Stimulated activated naive CD8-positive, alpha-beta T cell treated with anti-CD3 and anti-CD28 coated beads, Interleukin-15, Interleukin-2, amounts not matched to agents 100 ng/mL and 50 ng/mL, for 24 hours (primary cell): ENCODE results near the gene ARPC5L.
A peak's percentile ranks its signal among the peaks of the same experiment; 100 is the strongest.
"Not testable (repeated sequence)": the region's sequence is repeated elsewhere in the genome, so short reads cannot be mapped to it uniquely, and the experiment has no call there.

Experiments
- H3K27ac Mint-ChIP-seq: one replicate; pipeline ENCODE4 v1.8.0; 2021; ENCODE audit warnings: mild to moderate bottlenecking, mixed read lengths
- H3K27me3 Mint-ChIP-seq: one replicate; pipeline ENCODE4 v1.8.0; 2021; ENCODE audit warnings: mixed read lengths
- H3K36me3 Mint-ChIP-seq: one replicate; pipeline ENCODE4 v1.8.0; 2021; ENCODE audit warnings: low read depth, mixed read lengths
- H3K4me1 Mint-ChIP-seq: one replicate; pipeline ENCODE4 v1.8.0; 2021; ENCODE audit warnings: low read depth, mixed read lengths
- H3K4me3 Mint-ChIP-seq: one replicate; pipeline ENCODE4 v1.8.0; 2021; ENCODE audit warnings: mild to moderate bottlenecking, mixed read lengths
- H3K9me3 Mint-ChIP-seq: one replicate; pipeline ENCODE4 v1.8.0; 2021; ENCODE audit warnings: mixed read lengths

ARPC5L gene

DNA sequence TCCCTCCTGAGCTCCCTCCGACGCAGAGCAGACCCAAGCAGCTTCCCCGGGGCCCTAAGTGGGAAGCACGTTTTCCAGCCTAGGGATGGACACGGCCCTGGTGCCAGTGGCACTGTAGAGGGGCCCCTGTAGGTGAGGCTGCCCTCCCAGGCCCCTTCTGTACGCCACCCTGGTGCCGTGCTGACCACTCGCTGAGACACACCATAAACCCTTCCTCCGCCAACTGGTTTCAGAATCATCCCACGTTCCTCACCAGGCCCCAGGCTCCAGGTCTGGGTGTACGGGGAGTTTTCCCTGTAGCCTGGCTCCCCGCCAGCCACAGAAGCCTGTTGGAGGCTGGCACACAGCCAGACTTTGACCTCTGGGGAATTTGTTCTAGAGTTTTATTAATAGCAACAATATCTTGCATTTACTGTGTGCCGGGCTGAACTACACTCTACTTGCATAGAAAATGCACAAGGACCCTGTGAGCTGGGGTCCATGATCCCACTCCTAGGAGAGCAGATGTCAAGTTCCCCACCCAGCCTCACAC is 26.8 kb upstream of the ARPC5L start:
- peaks cover 21% of the 10 kb centered on the region for H3K27me3 Mint-ChIP-seq
- no peak overlapping the region for H3K27ac Mint-ChIP-seq
- no peaks in the 10 kb centered on the region for H3K9me3 Mint-ChIP-seq
- no peak overlapping the region for H3K4me3 Mint-ChIP-seq
- no peaks in the 10 kb centered on the region for H3K4me1 Mint-ChIP-seq
- no peaks in the 10 kb centered on the region for H3K36me3 Mint-ChIP-seq

DNA sequence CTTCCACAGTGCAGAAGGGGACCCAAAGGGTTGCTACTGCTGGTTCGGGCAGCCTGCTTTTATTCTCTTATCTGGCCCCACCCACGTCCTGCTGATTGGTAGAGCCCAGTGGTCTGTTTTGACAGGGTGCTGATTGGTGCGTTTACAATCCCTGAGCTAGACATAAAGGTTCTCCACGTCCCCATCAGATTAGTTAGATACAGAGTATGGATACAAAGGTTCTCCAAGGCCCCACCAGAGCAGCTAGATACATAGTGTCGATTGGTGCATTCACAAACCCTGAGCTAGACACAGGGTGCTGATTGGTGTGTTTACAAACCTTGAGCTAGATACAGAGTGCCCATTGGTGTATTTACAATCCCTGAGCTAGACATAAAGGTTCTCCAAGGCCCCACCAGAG is 23.8 kb upstream of the ARPC5L start:
- not testable (repeated sequence) for H3K27ac Mint-ChIP-seq, H3K4me3 Mint-ChIP-seq, H3K4me1 Mint-ChIP-seq, H3K9me3 Mint-ChIP-seq, H3K36me3 Mint-ChIP-seq
- H3K27me3 Mint-ChIP-seq: peaks cover 21% of the 10 kb centered on the region

DNA sequence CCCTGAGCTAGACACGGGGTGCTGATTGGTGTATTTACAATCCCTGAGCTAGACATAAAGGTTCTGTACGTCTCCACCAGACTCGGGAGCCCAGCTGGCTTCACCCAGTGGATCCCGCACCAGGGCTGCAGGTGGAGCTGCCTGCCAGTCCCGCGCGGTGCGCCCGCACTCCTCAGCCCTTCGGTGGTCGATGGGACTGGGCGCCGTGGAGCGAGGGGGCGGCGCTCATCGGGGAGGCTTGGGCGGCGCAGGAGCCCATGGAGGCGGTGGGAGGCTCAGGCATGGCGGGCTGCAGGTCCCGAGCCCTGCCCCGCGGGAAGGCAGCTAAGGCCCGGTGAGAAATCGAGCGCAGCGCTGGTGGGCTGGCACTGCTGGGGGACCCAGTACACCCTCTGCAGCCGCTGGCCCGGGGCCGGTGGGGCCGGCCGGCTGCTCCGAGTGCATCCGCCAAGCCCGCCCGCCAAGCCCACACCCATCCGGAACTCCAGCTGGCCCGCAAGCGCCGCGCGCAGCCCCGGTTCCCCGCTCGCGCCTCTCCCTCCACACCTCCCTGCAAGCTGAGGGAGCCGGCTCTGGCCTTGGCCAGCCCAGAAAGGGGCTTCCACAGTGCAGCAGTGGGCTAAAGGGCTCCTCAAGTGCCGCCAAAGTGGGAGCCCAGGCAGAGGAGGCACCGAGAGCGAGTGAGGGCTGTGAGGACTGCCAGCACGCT is 23.2 kb upstream of the ARPC5L start:
- not testable (repeated sequence) for H3K36me3 Mint-ChIP-seq, H3K4me3 Mint-ChIP-seq, H3K27ac Mint-ChIP-seq, H3K9me3 Mint-ChIP-seq, H3K4me1 Mint-ChIP-seq
- H3K27me3 Mint-ChIP-seq: peaks cover 21% of the 10 kb centered on the region

DNA sequence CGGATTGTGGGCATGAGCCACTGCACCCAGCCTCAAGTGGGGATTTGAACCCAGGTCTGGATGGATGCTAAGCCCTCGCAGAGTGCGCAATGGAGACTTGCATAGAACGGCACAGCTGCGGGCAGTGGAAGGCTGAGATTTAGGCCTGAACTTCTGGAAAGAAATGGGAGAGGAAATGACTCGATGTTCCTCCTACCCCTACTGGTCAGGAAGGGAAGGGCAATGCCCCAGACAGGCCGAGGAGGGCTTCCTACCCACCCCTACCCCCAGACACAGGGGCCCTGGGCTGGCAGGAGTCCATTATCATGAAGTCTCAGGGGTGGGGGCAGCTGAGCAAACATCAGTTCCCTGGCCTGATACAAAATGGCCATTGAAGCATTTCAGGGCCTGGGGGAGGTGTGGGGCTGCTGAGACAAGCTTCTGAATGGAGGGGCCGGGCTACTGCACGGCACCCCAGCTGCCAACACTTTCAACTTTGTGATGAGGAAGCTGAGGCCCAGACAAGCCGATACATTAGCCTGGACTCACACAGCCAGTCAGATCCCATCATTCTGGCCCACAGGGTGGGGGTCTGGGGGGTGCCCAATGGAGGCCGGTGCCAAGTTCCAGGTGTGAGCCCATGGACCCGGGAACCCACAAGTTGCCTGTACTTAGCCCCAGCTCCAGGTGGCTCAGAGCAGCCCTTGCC is 22.2 kb upstream of the ARPC5L start:
- Mint-ChIP-seq H3K9me3 (no peaks in the 10 kb centered on the region), H3K36me3 (no peaks in the 10 kb centered on the region), H3K27ac (no peak overlapping the region), H3K4me1 (no peaks in the 10 kb centered on the region), H3K27me3 (peaks cover 21% of the 10 kb centered on the region), H3K4me3 (no peak overlapping the region)

DNA sequence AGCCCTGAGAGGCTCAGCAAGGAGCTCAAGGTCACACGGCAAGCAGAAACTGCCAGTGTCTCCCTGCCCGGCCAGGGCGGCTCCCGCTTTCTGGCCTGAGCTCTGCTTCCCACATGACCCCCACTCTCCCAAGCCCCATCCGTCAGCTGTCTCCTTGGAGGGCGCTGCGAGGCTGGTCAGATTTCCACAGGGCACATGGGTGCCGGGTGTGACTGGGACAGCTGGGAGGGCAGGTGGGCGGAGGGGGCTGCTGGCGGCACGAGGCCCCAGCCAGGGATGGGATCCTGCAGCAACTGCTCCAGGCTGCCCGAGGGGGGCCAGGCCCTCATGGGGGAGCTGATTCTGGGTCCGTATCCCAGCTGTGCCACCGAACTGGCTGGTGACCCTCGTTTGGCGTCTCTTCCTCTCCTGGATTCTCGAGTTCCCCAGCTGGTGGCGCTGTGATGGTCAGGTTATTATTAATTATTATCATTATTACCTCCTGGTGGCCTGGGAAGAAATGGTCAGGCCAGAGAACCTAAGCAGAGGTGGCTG is 21.6 kb upstream of the ARPC5L start:
- H3K27me3 Mint-ChIP-seq: peaks cover 21% of the 10 kb centered on the region
- H3K27ac Mint-ChIP-seq: no peak overlapping the region
- H3K4me1 Mint-ChIP-seq: no peaks in the 10 kb centered on the region

DNA sequence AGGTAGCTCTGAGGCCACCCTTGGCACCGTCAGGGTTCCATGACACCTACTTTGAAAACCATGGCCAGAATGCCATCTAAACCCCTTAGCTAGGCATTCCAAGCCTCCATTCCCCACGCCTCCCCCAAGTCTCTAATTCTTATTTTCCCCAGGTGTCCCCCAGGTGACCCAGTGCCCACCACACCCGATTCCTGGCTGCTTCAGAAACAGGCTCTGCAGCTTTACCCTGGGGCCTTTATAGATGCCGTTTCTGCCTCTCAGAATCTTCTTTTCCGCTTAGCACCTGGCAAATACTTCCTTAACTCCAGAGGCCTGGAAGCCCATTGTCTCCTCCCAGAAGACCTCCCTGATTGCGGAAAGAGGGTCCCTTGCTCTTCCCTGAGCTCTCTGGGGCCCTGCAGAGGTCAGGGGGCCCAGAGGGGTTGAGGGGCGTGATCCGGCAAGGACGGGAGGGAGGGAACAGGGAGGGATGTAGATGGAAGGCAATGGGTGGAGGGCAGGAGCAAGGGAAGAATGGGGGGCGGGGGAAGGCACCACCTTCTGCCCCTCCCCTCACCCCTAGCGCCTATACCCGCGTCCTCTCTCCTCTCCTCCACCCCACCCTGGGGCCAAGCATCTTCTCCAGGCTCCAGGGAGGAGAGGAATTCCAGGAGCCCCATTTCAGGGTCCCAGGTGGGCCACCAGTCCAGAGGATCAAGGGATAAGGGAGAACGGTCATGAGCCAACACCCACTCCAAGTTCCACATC is 20.7 kb upstream of the ARPC5L start:
- H3K27me3 Mint-ChIP-seq: peaks cover 26% of the 10 kb centered on the region
- no peaks in the 10 kb centered on the region for H3K4me1 Mint-ChIP-seq
- no peaks in the 10 kb centered on the region for H3K36me3 Mint-ChIP-seq
- no peaks in the 10 kb centered on the region for H3K9me3 Mint-ChIP-seq
- H3K4me3 Mint-ChIP-seq: no peak overlapping the region
- no peak overlapping the region for H3K27ac Mint-ChIP-seq

More for the DNA sequence above, 21.6 kb upstream of the ARPC5L start:
- no peak overlapping the region for H3K4me3 Mint-ChIP-seq
- no peaks in the 10 kb centered on the region for H3K36me3 Mint-ChIP-seq
- H3K9me3 Mint-ChIP-seq: no peaks in the 10 kb centered on the region

DNA sequence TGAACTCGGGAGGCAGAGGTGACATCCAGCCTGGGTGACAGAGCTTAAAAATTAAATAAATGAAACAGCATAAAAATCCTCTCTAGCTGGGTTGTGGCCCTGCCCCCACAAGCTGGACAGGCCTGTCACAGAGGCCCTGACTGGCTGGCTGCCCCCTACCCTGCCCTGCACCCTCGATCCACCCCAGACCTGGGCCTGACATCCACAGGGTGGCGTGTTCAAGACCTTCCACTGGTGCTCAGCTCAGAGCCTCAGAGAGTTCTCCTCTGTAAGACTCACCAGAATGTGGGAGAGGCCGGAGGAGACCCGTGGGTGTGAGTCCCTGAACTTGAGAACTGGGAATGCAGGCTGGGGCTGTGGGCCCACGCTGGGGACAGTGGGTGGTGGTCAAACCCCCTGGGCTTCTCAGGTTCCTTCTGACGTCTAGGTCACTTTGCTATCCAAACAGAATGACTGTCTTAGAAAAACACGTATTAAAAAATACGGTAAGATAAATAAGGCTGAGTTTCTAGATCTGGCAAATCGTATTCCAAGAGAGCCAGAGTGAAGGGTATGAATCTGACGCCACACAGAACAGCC is 18.4 kb upstream of the ARPC5L start:
- Mint-ChIP-seq H3K27me3 (peaks cover 8% of the 10 kb centered on the region), H3K4me1 (no peaks in the 10 kb centered on the region), H3K27ac (no peak overlapping the region), H3K4me3 (no peak overlapping the region), H3K36me3 (no peaks in the 10 kb centered on the region), H3K9me3 (no peaks in the 10 kb centered on the region)

DNA sequence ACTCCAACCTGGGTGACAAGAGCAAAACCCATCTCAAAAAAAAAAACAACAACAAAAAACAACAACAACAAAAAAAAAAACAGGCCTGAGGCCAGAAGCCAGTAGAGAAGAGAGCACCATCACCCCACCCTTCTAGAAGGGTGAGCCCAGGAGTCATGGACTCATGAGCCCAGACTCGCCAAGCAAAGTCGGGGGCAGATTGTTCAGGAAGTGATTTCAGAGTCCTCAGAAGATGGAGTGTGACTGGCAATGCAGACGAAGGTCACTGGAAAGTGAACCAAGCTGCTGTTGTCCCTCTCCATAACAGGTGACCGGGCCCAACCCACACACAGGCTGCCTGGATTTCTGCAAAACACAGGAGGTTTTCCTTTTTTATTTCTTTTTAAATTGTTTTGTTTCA is 17.6 kb upstream of the ARPC5L start:
- Mint-ChIP-seq H3K27me3 (peaks cover 8% of the 10 kb centered on the region), H3K4me3 (no peak overlapping the region), H3K4me1 (no peaks in the 10 kb centered on the region), H3K36me3 (no peaks in the 10 kb centered on the region), H3K9me3 (no peaks in the 10 kb centered on the region), H3K27ac (no peak overlapping the region)

DNA sequence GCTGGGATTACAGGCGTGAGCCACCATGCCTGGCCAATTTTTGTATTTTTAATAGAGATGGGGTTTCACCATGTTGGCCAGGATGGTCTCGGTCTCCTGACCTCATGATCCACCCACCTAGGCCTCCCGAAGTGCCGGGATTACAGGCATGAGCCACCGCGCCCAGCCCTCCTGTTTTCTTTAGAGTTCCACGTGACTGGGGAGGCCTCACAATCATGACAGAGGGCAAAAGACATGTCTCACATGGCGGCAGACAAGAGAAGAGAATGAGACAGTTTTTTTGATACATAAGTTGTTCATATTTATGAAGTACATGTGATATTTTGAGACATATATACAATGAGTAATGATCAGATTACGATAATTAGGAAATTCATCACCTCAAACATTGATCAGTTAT is 15.5 kb upstream of the ARPC5L start:
- H3K27me3 Mint-ChIP-seq: peaks cover 16% of the 10 kb centered on the region
- not testable (repeated sequence) for H3K4me1 Mint-ChIP-seq, H3K4me3 Mint-ChIP-seq, H3K36me3 Mint-ChIP-seq, H3K9me3 Mint-ChIP-seq, H3K27ac Mint-ChIP-seq

DNA sequence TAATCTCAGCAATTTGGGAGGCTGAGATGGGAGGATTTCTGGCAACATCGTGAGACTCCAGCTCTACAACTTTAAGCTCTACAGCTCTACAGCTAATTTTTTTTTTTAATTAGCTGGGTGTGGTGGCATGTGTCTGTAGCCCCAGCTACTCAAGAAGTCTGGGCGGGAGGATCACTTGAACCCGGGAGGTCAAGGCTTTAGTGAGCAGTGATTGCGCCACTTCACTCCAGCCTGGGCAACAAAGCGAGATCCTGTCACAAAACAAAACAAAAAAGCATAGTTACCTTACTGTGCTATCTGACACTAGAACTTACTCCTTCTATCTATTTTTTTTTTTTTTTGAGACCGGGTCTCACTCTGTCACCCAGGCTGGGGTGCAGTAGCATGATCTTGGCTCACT is 15.0 kb upstream of the ARPC5L start:
- no peak overlapping the region for H3K4me3 Mint-ChIP-seq
- H3K9me3 Mint-ChIP-seq: no peaks in the 10 kb centered on the region
- no peaks in the 10 kb centered on the region for H3K36me3 Mint-ChIP-seq
- no peaks in the 10 kb centered on the region for H3K4me1 Mint-ChIP-seq
- H3K27me3 Mint-ChIP-seq: peaks cover 16% of the 10 kb centered on the region
- no peak overlapping the region for H3K27ac Mint-ChIP-seq

DNA sequence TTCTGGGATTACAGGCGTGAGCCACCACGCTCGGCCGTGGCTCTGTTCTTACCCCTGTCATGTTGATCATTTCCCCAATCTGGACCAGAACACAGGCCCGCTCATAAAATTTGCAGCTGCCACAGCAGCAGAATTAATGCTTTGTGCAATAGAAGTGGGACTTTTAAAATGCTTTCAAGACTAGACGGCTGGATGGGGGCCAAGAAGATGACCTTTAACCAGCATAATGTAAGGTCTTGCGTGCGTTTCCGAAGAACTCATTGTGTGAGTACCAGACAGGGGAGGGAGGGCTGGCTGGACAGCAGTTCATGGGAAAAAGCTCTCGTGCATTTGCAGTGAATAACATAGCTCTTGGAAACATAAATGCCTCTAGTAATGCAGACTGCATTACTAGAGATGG is 12.1 kb upstream of the ARPC5L start:
- no peaks in the 10 kb centered on the region for H3K9me3 Mint-ChIP-seq
- H3K4me3 Mint-ChIP-seq: no peak overlapping the region
- H3K27ac Mint-ChIP-seq: no peak overlapping the region
- H3K27me3 Mint-ChIP-seq: peaks cover 16% of the 10 kb centered on the region
- H3K4me1 Mint-ChIP-seq: peaks cover 7% of the 10 kb centered on the region
- H3K36me3 Mint-ChIP-seq: no peaks in the 10 kb centered on the region

DNA sequence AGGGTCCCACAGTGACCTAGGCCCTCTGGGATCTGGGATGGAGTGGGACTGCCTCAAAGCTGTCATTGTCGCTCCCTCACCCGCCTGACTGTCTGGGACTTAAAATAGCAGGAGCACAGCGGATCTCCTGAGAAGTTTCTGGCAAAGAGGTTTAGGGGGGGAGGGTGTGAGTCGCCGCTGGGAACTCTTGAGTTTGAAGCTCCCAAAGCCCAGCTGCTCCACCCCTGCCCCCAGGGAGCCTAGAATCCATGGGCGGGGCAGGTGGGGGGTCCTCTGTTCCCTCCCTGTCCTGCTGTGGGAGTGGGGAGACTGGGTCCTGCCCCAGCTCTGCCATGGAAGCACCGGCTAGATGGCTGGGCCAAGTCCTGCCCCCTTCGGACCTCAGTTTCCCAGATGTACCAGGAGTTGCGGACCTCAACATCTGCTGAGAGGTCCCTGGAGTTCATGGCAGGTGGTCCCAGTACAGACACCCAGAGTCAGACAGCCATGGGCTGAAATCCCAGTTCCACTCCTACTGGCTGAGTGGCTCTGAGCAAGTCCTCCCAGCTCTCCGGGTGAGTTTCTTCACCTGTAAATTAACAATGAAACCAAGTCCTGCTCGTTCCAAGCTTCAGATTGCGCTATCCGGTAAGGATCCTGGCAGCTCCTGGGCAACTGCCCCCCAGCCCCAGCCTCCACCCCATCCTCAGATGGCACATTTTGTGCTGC is 9.7 kb upstream of the ARPC5L start:
- peaks cover 11% of the 10 kb centered on the region for H3K27me3 Mint-ChIP-seq
- no peak overlapping the region for H3K27ac Mint-ChIP-seq

DNA sequence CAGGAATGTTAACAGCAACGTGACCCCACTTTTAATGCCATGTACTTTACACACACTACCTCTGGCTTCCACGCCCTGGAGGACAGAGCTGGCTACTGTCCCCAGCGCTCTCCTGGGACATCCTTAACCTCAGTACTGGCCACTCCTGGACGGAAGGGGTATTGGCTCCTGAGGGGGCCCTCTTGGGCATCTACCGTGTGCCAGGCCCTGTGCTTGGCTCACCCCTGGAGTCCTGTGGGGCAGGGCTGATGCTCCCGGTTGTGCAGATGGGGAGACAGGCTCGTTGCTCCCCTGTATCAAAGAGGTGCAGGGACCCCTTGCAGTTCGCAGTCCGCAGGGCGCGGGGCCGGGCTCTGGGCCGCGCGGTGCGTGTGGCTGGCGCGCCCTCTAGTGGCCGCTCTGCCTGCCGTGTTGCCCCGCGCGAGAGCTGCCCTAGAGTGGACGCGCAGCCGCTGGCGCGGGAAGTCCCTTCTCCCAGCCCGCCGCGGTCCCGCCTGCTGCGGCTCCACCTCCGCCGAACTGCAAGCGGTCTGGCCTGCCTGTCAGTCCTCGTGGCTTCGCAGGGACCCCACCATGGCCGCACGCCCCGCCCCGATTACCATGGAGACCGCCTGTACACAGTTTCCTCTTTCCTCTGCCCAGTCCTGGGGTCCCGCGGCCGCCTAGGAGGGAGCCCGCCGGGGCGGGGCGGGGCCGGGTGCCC is 8.9 kb upstream of the ARPC5L start, which contains the start of gene WDR38:
Gene WDR38, plus strand, starts transcription at position 632 of the 703 bp plus-strand sequence. CDS start 72 bp downstream, outside the sequence.
- H3K4me1 Mint-ChIP-seq: peaks cover 14% of the 10 kb centered on the region
- no peaks in the 10 kb centered on the region for H3K9me3 Mint-ChIP-seq
- peaks cover 11% of the 10 kb centered on the region for H3K27me3 Mint-ChIP-seq
- peak within 1 kb of the TSS; percentile 60 for H3K4me3 Mint-ChIP-seq
- H3K36me3 Mint-ChIP-seq: peaks cover 12% of the 10 kb centered on the region
- H3K27ac Mint-ChIP-seq: no peak within 1 kb of the TSS

More for the DNA sequence above, 9.7 kb upstream of the ARPC5L start:
- H3K4me1 Mint-ChIP-seq: peaks cover 9% of the 10 kb centered on the region
- H3K36me3 Mint-ChIP-seq: peaks cover 5% of the 10 kb centered on the region
- H3K9me3 Mint-ChIP-seq: no peaks in the 10 kb centered on the region
- peak overlapping the region; percentile 60 for H3K4me3 Mint-ChIP-seq
